Heart right ventricle (tissue), 16 donors: ENCODE data around the gene TWIST2. TPM values are rescaled to one million over a fixed set of nuclear protein-coding genes. Genes with fewer than 3 reads are reported as not detected.

Experiments used
- ATAC-seq, 8 donors: fragments of 200-7000 bp; cut with Tn5 transposase; one replicate each; pipeline ENCODE4 v1.9.1; 2020; ENCODE audit warnings: mild to moderate bottlenecking in 8 of 8, moderate library complexity in 8 of 8, moderate number of reproducible peaks in 1 of 8
- DNase-seq, 2 donors: peaks; one replicate each; pipeline ENCODE4 v3.0.0-alpha.2; 2020
- H3K27ac ChIP-seq, 10 donors: fragments of 200-600 bp; sonication (generic) in 2 of 10; one replicate each; pipeline versions ENCODE4 v1.5.0 to v1.8.0; 2020 to 2022; ENCODE audit warnings: mild to moderate bottlenecking in 3 of 10
- H3K27me3 ChIP-seq, 7 donors: fragments of 200-600 bp; one replicate each; pipeline ENCODE4 v1.8.0; 2021 to 2022; ENCODE audit warnings: mild to moderate bottlenecking in 2 of 7
- H3K36me3 ChIP-seq, 9 donors: fragments of 200-600 bp; sonication (generic) in 1 of 9; one replicate each; pipeline versions ENCODE4 v1.5.0 to v1.8.0; 2020 to 2022; ENCODE audit warnings: mild to moderate bottlenecking in 2 of 9
- H3K4me1 ChIP-seq, 9 donors: fragments of 200-600 bp; sonication (generic) in 1 of 9; one replicate each; pipeline versions ENCODE4 v1.5.0 to v1.8.0; 2020 to 2022; ENCODE audit warnings: mild to moderate bottlenecking in 4 of 9
- H3K4me3 ChIP-seq, 10 donors: fragments of 200-600 bp; sonication (generic) in 2 of 10; one replicate each; pipeline versions ENCODE4 v1.5.0 to v1.8.0; 2020 to 2022; ENCODE audit warnings: mild to moderate bottlenecking in 7 of 10, moderate library complexity in 2 of 10
- H3K9me3 ChIP-seq, 11 donors: fragments of 200-600 bp in 10 of 11; sonication (generic) in 2 of 11; one replicate each; pipeline versions ENCODE4 v1.5.0 to v1.8.0; 2013 to 2022; ENCODE audit warnings: mild to moderate bottlenecking in 2 of 11, control low read depth in 1 of 11, moderate library complexity in 1 of 11
- CTCF ChIP-seq, 9 donors: fragments of 200-600 bp; sonication (generic) in 2 of 9; IDR thresholded peaks; one replicate each; pipeline versions ENCODE4 v1.5.0 to v1.8.0; 2021 to 2022; ENCODE audit warnings: antibody characterized with exemption in 9 of 9, mild to moderate bottlenecking in 5 of 9, moderate library complexity in 1 of 9
- WGBS, 2 donors: extraction: QIAGEN DNeasy Blood & Tissue Kit; methylation state at CpG; one replicate each; pipeline ENCODE4 v1.1.7; 2013; ENCODE audit warnings: inconsistent platforms in 1 of 2; 5-methylcytosine and 5-hydroxymethylcytosine counted together
- intact Hi-C, 10 donors: fragments of 100-400 bp; cut with DNase I; formaldehyde crosslinking; loops; one replicate each; pipeline versions ENCODE4 v1.11.1 to v1.14.2; 2022
- polyA plus RNA-seq, 2 donors: library from polyadenylated mRNA; stranded (reverse); fragments of 200-250 nt; gene quantifications; one replicate each; pipeline ENCODE4 v1.2.3, GENCODE V29; 2013
- total RNA-seq, 10 donors: library from RNA; stranded (reverse); fragmentation: NEBNext Ultra II Directional in 3 of 10; extraction: Animal tissue kit (Norgen Biotek cat#: 25700) in 3 of 10; gene quantifications; one replicate each; pipeline versions ENCODE4 v1.2.1 to v1.2.4, GENCODE V29; 2021 to 2023
- donor health status: Arrhythmogenic right ventricular cardiomyopathy.
- donor health status: ischemic (EF 13 %, LVEDD 7.1; RV severe dilation, severe dysfunction).
- donor health status: healthy with polysubstance abuse.
- donor health status: DM: no; HTN: yes; CAD: no.
- donor health status: DM: no; HTN: no; CAD: no.
- donor health status: ischemic (EF 25% LVEDD 6.9; RV normal size, moderate dysfunction).
- donor health status: ischemic (EF 25% LVEDD 5.7; RV mildly dilated, moderate dysfunction).
- donor health status: healthy.
- donor health status: DM: yes; HTN: yes; CAD: no.
- donor health status: Ischemic cardiomyopathy.
- donor health status: ischemic (EF 35%, LVEDD 5.7; RV mildly dilated, moderate dysfunction).
- donor health status: nonischemic (EF 11% LVEDD 7.7; RV severe dilation, severe dysfunction).
- donor health status: DM: yes; HTN: yes; CAD: no.
- donor health status: PGD.
- donor health status: ischemic (EF 29% LVEDD 5.4; RV normal size, mild dysfunction).
- donor health status: nonischemic (EF 23%, LVEDD 6.1; RV moderate dilation, normal function).

TWIST2 gene
- total and polyA plus RNA-seq, 12 donors = 0.19 to 3.5 (median 1.1) TPM

GRCh38 chr2:238954841-238955591 lies 107.1 kb downstream of the TWIST2 start:
- peaks cover 0 to 40% (median 22%) of the 10 kb centered on the region in 7 donors for H3K27me3 ChIP-seq
- 76 to 78% methylated on average over 12 of the region's 12 CpGs for WGBS, 2 donors

GRCh38 chr2:238955648-238956531 lies 108.0 kb downstream of the TWIST2 start:
- intact Hi-C loops = no loop called here
- Histone ChIP-seq H3K9me3 (peaks cover 0 to 9% (median 0%) of the 10 kb centered on the region in 11 donors), H3K27me3 (peaks cover 0 to 32% (median 21%) of the 10 kb centered on the region in 7 donors), H3K27ac (no peak overlapping the region), H3K4me3 (no peak overlapping the region), H3K4me1 (no peaks in the 10 kb centered on the region), H3K36me3 (no peaks in the 10 kb centered on the region)
- TF ChIP-seq CTCF (IDR thresholded peaks at IDR 0.05) = no peak
- WGBS, 2 donors = 82% methylated on average over 10 of the region's 10 CpGs
- DNase-seq = no peak
- ATAC-seq = no peak

More at GRCh38 chr2:238954841-238955591, 107.1 kb downstream of the TWIST2 start:
- Histone ChIP-seq H3K4me3 (no peak overlapping the region), H3K36me3 (no peaks in the 10 kb centered on the region), H3K9me3 (peaks cover 0 to under 1% (median 0%) of the 10 kb centered on the region in 11 donors), H3K4me1 (no peaks in the 10 kb centered on the region), H3K27ac (no peak overlapping the region)
- ATAC-seq (no peak), DNase-seq (no peak)
- no peak for TF ChIP-seq CTCF (IDR thresholded peaks at IDR 0.05)
- intact Hi-C loops = loop anchor here in 1 of 10 donors (1.0 kb wide), 1 partner anchor 48 kb away; no protein-coding TSS in a partner anchor

- Histone ChIP-seq H3K36me3 (no peaks in the 10 kb centered on the region), H3K27me3 (peaks cover 0 to 29% (median 21%) of the 10 kb centered on the region in 7 donors), H3K9me3 (peaks cover 0 to 17% (median 0%) of the 10 kb centered on the region in 11 donors), H3K4me3 (no peak overlapping the region), H3K4me1 (no peaks in the 10 kb centered on the region), H3K27ac (no peak overlapping the region)
- no peak for TF ChIP-seq CTCF (IDR thresholded peaks at IDR 0.05)
- 57 to 59% methylated on average over 3 of the region's 3 CpGs for WGBS, 2 donors
- ATAC-seq (no peak), DNase-seq (no peak)
- intact Hi-C loops = no loop called here
These were observed 108.8 kb downstream of the TWIST2 start for GRCh38 chr2:238956676-238957075.
